Cardiac muscle cell (in vitro differentiated cells and primary cell): ENCODE measurements around the gene EVA1C. TPM values are rescaled to one million over a fixed set of nuclear protein-coding genes. Genes with fewer than 3 reads are reported as not detected.

Experiments used
- DNase-seq, 2 donors: peaks; one replicate each; pipeline versions ENCODE4 v3.0.0 to v3.0.0-alpha.2; 2010 to 2017; ENCODE audit warnings: low read depth in 1 of 2, low spot score in 1 of 2
- H3K27ac ChIP-seq: fragments of 200-600 bp; sonication (generic); 2 replicates; pipeline ENCODE4 v1.5.1; 2016
- H3K27me3 ChIP-seq: fragments of 200-600 bp; sonication (generic); 2 replicates; pipeline ENCODE4 v1.6.0; 2016; ENCODE audit warnings: control low read depth
- H3K36me3 ChIP-seq: fragments of 200-600 bp; sonication (generic); 2 replicates; pipeline ENCODE4 v1.5.1; 2016; ENCODE audit warnings: control low read depth
- H3K4me1 ChIP-seq: fragments of 200-600 bp; sonication (generic); 2 replicates; pipeline ENCODE4 v1.8.1; 2017; ENCODE audit warnings: low read depth, mild to moderate bottlenecking, mixed run types
- H3K4me3 ChIP-seq: fragments of 200-600 bp; sonication (generic); 2 replicates; pipeline ENCODE4 v1.5.1; 2016; ENCODE audit warnings: mild to moderate bottlenecking
- H3K9me3 ChIP-seq: fragments of 200-600 bp; sonication (generic); 2 replicates; pipeline ENCODE4 v1.5.1; 2017; ENCODE audit warnings: low read depth, mild to moderate bottlenecking, control low read depth
- CTCF ChIP-seq: IDR thresholded peaks from 2 replicates; pipeline ENCODE4 v1.5.1; 2012; ENCODE audit warnings: low read depth, mild to moderate bottlenecking, low read length
- polyA plus RNA-seq: library from polyadenylated mRNA; unstranded; fragments of >200 nt; fragmentation: Nextera tagmentation; extraction: Ambion mirVana; gene quantifications from 2 replicates; pipeline ENCODE4 v1.2.1, GENCODE V29; 2016
- total RNA-seq: library from RNA; depleted of rRNA; stranded (reverse); fragments of >200 nt; gene quantifications from 2 replicates; pipeline ENCODE4 v1.2.3, GENCODE V29; 2016

The EVA1C gene
- total and polyA plus RNA-seq, 2 experiments from 2014 or later, result 0.51 TPM; not detected in 1

DNA sequence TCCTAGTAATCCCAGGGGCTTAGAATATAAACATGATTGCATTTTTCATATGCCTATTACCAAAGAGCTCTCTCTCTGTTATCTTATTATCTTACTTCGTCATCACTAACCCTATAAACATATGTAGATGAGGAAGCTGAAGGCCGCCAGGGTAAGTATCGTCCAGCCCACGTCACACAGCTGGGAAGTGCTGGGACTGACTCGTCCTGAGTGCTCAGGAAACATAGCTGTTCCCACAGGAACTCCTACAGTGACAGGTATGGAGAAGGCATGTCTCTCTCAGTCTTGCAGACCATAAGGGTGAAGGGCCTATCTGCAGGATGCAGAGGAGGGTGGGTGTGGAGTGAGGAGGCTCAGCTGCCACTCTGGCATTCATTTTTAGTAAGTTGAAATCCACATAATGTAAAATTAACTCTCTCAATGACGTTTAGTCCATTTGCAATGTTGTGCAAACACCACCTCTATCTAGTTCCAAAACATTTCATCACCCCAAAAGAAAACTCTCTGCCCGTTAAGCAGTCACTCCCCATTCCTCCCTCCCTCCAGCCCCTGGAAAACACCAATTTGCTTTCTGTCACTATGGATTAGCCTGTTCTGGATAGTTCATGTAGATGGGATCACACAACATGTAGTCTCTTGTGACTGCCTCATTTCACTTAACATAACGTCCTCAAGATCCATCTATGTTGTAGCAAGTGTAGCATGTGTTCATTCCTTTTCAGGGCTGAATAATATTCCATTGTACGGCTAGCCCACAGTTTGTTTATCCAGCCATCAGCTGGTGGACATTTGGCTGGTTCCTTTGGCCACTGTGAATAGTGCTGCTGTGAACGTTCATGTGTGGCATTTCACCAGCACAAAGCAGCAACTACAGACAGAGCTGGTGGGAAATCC, 104.5 kb downstream of the EVA1C start:
- no peaks in the 10 kb centered on the region for H3K4me1 ChIP-seq
- no peak overlapping the region for H3K4me3 ChIP-seq
- H3K27me3 ChIP-seq, result no peaks in the 10 kb centered on the region
- H3K27ac ChIP-seq, result no peak overlapping the region
- no peak for TF ChIP-seq CTCF
- H3K36me3 ChIP-seq, result no peaks in the 10 kb centered on the region
- DNase-seq, result peak in 1 of 2 donors; percentile 87
- no peaks in the 10 kb centered on the region for H3K9me3 ChIP-seq

GRCh38 chr21:32519945-32520874, 107.7 kb downstream of the EVA1C start:
- Histone ChIP-seq H3K27me3 (no peaks in the 10 kb centered on the region), H3K9me3 (no peaks in the 10 kb centered on the region), H3K27ac (no peak overlapping the region), H3K36me3 (no peaks in the 10 kb centered on the region), H3K4me3 (no peak overlapping the region), H3K4me1 (no peaks in the 10 kb centered on the region)
- TF ChIP-seq CTCF, result no peak
- DNase-seq, result peak in 1 of 2 donors; percentile 10

- no peak overlapping the region for H3K27ac ChIP-seq
Measured at GRCh38 chr21:32520875-32521735, 108.6 kb downstream of the EVA1C start.

DNA sequence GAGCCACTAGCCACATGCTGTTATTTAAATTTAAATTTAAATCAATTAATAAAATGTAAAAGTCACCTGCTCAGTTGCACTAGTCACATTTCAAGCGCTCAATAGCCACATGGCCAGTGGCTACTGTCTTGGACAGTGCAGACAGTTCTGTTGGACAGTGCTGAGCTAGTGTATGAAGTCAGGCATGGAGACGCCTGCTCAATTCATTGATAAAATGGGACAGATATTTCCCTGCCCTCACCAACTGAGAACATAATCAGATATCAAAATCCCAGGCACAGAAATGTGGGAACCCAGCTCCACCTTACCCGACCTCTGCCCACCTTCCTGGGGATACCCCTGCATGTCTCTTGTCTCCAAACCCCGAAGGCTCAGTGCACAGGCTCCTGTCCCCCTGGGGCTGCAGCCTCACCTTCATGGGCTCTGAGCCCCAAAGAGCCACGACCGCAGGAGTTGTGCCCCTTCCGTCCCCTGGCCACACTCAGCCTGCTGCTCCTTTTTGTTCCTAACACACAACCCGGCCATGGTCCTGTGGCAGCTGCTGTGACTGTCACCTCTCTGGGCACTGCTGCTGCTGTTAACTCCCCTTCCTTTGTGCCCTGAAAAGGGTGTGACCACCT, 109.3 kb downstream of the EVA1C start:
- Histone ChIP-seq H3K27me3 (no peaks in the 10 kb centered on the region), H3K36me3 (no peaks in the 10 kb centered on the region), H3K9me3 (no peaks in the 10 kb centered on the region), H3K4me3 (no peak overlapping the region), H3K4me1 (no peaks in the 10 kb centered on the region), H3K27ac (no peak overlapping the region)
- DNase-seq, result no peak
- no peak for TF ChIP-seq CTCF

More at GRCh38 chr21:32520875-32521735, 108.6 kb downstream of the EVA1C start:
- Histone ChIP-seq H3K27me3 (no peaks in the 10 kb centered on the region), H3K4me3 (no peak overlapping the region), H3K4me1 (no peaks in the 10 kb centered on the region), H3K9me3 (no peaks in the 10 kb centered on the region), H3K36me3 (no peaks in the 10 kb centered on the region)
- TF ChIP-seq CTCF, result no peak
- DNase-seq, result peak in 1 of 2 donors; percentile 98
